Endothelial cell of umbilical vein (primary cell): ENCODE measurements around the gene PAX6.
A peak's percentile ranks its signal among the peaks of the same experiment; 100 is the strongest.

Experiments used
- CTCF ChIP-seq, 2 donors: IDR thresholded peaks; 1 replicate in 1 of 2; 2 replicates in 1 of 2; pipeline ENCODE4 v1.5.1; 2011; ENCODE audit warnings: low read length in 2 of 2, mild to moderate bottlenecking in 2 of 2, moderate library complexity in 2 of 2, control low read depth in 1 of 2, inconsistent platforms in 1 of 2, low read depth in 1 of 2; ENCODE audit not compliant: insufficient read depth in 1 of 2; ENCODE audit errors: extremely low read depth in 1 of 2
- EZH2 ChIP-seq: IDR thresholded peaks from 2 replicates; pipeline ENCODE4 v1.6.1; 2012; ENCODE audit warnings: borderline replicate concordance, low read depth, mild to moderate bottlenecking, moderate library complexity, low read length, inconsistent platforms; ENCODE audit not compliant: severe bottlenecking
- FOS ChIP-seq: IDR thresholded peaks from 2 replicates; pipeline ENCODE4 v1.6.1; 2011; ENCODE audit warnings: mild to moderate bottlenecking, low read length, moderate library complexity, borderline replicate concordance; ENCODE audit not compliant: insufficient read depth
- GATA2 ChIP-seq: IDR thresholded peaks from 2 replicates; pipeline ENCODE4 v1.7.0; 2011; ENCODE audit warnings: low read depth, mild to moderate bottlenecking, moderate library complexity, mixed read lengths, low read length; ENCODE audit not compliant: insufficient read length, insufficient read depth
- MAX ChIP-seq: IDR thresholded peaks from 2 replicates; pipeline ENCODE4 v1.6.1; 2011; ENCODE audit not compliant: insufficient read depth, insufficient read length
- POLR2A ChIP-seq: IDR thresholded peaks from 2 replicates; pipeline ENCODE4 v1.6.1; 2012; ENCODE audit warnings: low read depth, mild to moderate bottlenecking, control low read depth, low read length
- POLR2AphosphoS5 ChIP-seq: IDR thresholded peaks from 2 replicates; pipeline ENCODE4 v1.6.1; 2012; ENCODE audit warnings: low read depth, mild to moderate bottlenecking, control low read depth, low read length, moderate library complexity; ENCODE audit not compliant: insufficient read depth

- TF ChIP-seq CTCF (IDR thresholded peaks at IDR 0.05; ENCODE audit: extremely low read depth in 1 of 2, insufficient read depth in 1 of 2, low read depth in 1 of 2, low read length in 2 of 2) (no peak), POLR2AphosphoS5 (no peak), EZH2 (peak; percentile 73), POLR2A (no peak), GATA2 (no peak), MAX (no peak), FOS (no peak)
Measured at GRCh38 chr11:31817054-31817620, 6.0 kb upstream of the PAX6 start.
